Lower leg skin (tissue), 3 donors: ENCODE measurements around the gene ASF1B.

Source experiments
- POLR2A ChIP-seq, 2 donors: fragments of 450-650 bp; IDR thresholded peaks; one replicate each; pipeline ENCODE4 v1.6.1; 2016 to 2017; ENCODE audit warnings: antibody characterized with exemption in 2 of 2, mild to moderate bottlenecking in 1 of 2, moderate library complexity in 1 of 2
- TF ChIP-seq, protein P1 (sequence below), 3 donors: fragments of 450-650 bp; IDR thresholded peaks; one replicate each; pipeline ENCODE4 v1.5.1; 2016; ENCODE audit warnings: antibody characterized with exemption in 3 of 3, mild to moderate bottlenecking in 3 of 3, moderate library complexity in 2 of 3

DNA sequence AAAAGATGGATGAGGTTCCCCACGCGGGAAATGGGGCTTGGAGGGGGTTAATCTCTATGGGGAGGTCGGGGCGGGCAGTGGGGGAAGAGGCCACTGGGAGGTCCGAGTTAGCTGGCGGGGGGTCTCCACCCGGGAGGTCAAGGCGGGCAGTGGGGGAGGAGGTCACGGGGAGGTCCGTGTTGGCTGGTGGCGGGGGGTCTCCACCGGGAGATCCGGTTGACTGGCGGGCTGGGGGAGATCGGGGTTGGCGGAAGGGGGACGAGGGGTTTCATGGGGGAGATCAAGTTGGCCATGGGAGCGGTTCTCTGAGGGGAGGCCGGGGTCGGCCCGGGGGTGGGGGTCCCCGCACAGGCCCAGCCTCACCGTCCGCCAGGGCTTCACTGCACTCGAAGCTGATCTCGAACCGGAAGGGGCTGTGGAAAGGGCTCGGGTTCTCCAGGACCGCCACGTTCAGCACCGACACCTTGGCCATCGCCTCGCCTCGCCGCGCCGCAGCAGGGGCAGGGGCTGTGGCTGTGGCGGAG is 342 bp downstream of the ASF1B start:
- no peak for TF ChIP-seq POLR2A (IDR thresholded peaks at IDR 0.05)
- TF ChIP-seq, protein P1, sequence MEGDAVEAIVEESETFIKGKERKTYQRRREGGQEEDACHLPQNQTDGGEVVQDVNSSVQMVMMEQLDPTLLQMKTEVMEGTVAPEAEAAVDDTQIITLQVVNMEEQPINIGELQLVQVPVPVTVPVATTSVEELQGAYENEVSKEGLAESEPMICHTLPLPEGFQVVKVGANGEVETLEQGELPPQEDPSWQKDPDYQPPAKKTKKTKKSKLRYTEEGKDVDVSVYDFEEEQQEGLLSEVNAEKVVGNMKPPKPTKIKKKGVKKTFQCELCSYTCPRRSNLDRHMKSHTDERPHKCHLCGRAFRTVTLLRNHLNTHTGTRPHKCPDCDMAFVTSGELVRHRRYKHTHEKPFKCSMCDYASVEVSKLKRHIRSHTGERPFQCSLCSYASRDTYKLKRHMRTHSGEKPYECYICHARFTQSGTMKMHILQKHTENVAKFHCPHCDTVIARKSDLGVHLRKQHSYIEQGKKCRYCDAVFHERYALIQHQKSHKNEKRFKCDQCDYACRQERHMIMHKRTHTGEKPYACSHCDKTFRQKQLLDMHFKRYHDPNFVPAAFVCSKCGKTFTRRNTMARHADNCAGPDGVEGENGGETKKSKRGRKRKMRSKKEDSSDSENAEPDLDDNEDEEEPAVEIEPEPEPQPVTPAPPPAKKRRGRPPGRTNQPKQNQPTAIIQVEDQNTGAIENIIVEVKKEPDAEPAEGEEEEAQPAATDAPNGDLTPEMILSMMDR (IDR thresholded peaks at IDR 0.05) = no peak
